HepG2 (cell line): ENCODE results near the gene CCDC57. TPM values are rescaled to one million over a fixed set of nuclear protein-coding genes. Genes with fewer than 3 reads are reported as not detected.

ENCODE experiments used
- CEBPZ ChIP-seq: IDR thresholded peaks from 2 replicates; pipeline ENCODE4 v1.6.1; 2012; ENCODE audit warnings: low read length, improper control_type of control experiment
- CREB1 ChIP-seq, 2 experiments: fragments of 450-650 bp in 1 of 2; IDR thresholded peaks; 2 replicates each; pipeline ENCODE4 v1.6.1; 2016 to 2017; ENCODE audit warnings: control low read depth in 1 of 2, mild to moderate bottlenecking in 1 of 2, missing compliant biosample characterization in 1 of 2, missing genetic modification characterization in 1 of 2
- DPF2 ChIP-seq: sonication (generic); formaldehyde crosslinking; IDR thresholded peaks from 2 replicates; pipeline ENCODE4 v1.4.0; 2020; ENCODE audit warnings: mild to moderate bottlenecking, low read depth, missing genetic modification reagents, borderline replicate concordance
- IRX3 ChIP-seq: sonication (generic); formaldehyde crosslinking; IDR thresholded peaks from 2 replicates; pipeline ENCODE4 v1.8.1; 2023; ENCODE audit warnings: mild to moderate bottlenecking, low read depth, missing genetic modification reagents, borderline replicate concordance
- MED1 ChIP-seq: sonication (generic); formaldehyde crosslinking; IDR thresholded peaks from 2 replicates; pipeline ENCODE4 v1.4.0; 2020; ENCODE audit warnings: missing genetic modification reagents
- MTA1 ChIP-seq: sonication (generic); formaldehyde crosslinking; IDR thresholded peaks from 2 replicates; pipeline ENCODE4 v1.4.0; 2020; ENCODE audit warnings: missing genetic modification reagents, mild to moderate bottlenecking, borderline replicate concordance
- RORA ChIP-seq: sonication (generic); formaldehyde crosslinking; IDR thresholded peaks from 2 replicates; pipeline ENCODE4 v1.5.0; 2020; ENCODE audit warnings: mild to moderate bottlenecking, missing genetic modification reagents, moderate library complexity
- ZBTB1 ChIP-seq: sonication (generic); formaldehyde crosslinking; IDR thresholded peaks from 2 replicates; pipeline ENCODE4 v1.4.0; 2020; ENCODE audit warnings: missing genetic modification reagents, borderline replicate concordance
- ZBTB20 ChIP-seq: sonication (generic); formaldehyde crosslinking; IDR thresholded peaks from 2 replicates; pipeline ENCODE4 v1.8.1; 2023; ENCODE audit warnings: missing genetic modification reagents, low read depth, mild to moderate bottlenecking, borderline replicate concordance
- ZNF276 ChIP-seq: sonication (generic); formaldehyde crosslinking; IDR thresholded peaks from 2 replicates; pipeline ENCODE4 v1.4.0; 2020; ENCODE audit warnings: mild to moderate bottlenecking, low read depth, missing genetic modification reagents
- ZNF530 ChIP-seq: sonication (generic); formaldehyde crosslinking; IDR thresholded peaks from 2 replicates; pipeline ENCODE4 v1.5.0; 2020; ENCODE audit warnings: low read depth, mild to moderate bottlenecking, missing genetic modification reagents
- ZNF574 ChIP-seq: sonication (generic); formaldehyde crosslinking; IDR thresholded peaks from 2 replicates; pipeline ENCODE4 v1.4.0; 2020; ENCODE audit warnings: missing genetic modification reagents
- ZNF629 ChIP-seq: sonication (generic); formaldehyde crosslinking; conservative IDR thresholded peaks from 2 replicates; pipeline ENCODE4 v1.5.0; 2020; ENCODE audit warnings: missing genetic modification reagents
- ZNF776 ChIP-seq: sonication (generic); formaldehyde crosslinking; IDR thresholded peaks from 2 replicates; pipeline ENCODE4 v1.4.0; 2020; ENCODE audit warnings: mild to moderate bottlenecking, missing genetic modification reagents
- ZNF777 ChIP-seq: sonication (generic); formaldehyde crosslinking; IDR thresholded peaks from 2 replicates; pipeline ENCODE4 v1.4.0; 2020; ENCODE audit warnings: missing genetic modification reagents
- ZSCAN21 ChIP-seq: sonication (generic); formaldehyde crosslinking; IDR thresholded peaks from 2 replicates; pipeline ENCODE4 v1.8.0; 2022; ENCODE audit warnings: mild to moderate bottlenecking, missing genetic modification reagents, moderate library complexity, borderline replicate concordance
- ZSCAN31 ChIP-seq: sonication (generic); formaldehyde crosslinking; IDR thresholded peaks from 2 replicates; pipeline ENCODE4 v1.5.0; 2020; ENCODE audit warnings: low read depth, mild to moderate bottlenecking, missing genetic modification reagents
- polyA plus RNA-seq, 8 experiments: library from polyadenylated mRNA; depleted of rRNA in 3 of 8; stranded (reverse) in 7 of 8; unstranded in 1 of 8; fragments of >200 nt; fragmentation: Illumina TruSeq in 4 of 8; extraction: Trizol in 4 of 8; gene quantifications; 2 replicates each; pipeline versions ENCODE4 v1.2.1 to v1.2.3, GENCODE V29; 2011 to 2016; ENCODE audit warnings: low read depth in 4 of 8, missing spikeins in 1 of 8, mixed read lengths in 1 of 8; ENCODE audit not compliant: insufficient read depth in 1 of 8
- total RNA-seq, 5 experiments: library from RNA; depleted of rRNA; stranded (reverse); fragments of >200 nt; fragmentation: Illumina TruSeq; extraction: Trizol; gene quantifications; 2 replicates each; pipeline ENCODE4 v1.2.3, GENCODE V29; 2016; ENCODE audit warnings: low read depth in 1 of 5
- TF ChIP-seq, protein P1 (sequence below): sonication (generic); formaldehyde crosslinking; IDR thresholded peaks from 2 replicates; pipeline ENCODE4 v1.4.0; 2020; ENCODE audit warnings: missing genetic modification reagents, mild to moderate bottlenecking, borderline replicate concordance

The CCDC57 gene
- total and polyA plus RNA-seq, 2 of the 13 experiments (the other 11 are each of a cell fraction or from before 2014, with no cell fraction given): 59.3 to 59.9 TPM

DNA sequence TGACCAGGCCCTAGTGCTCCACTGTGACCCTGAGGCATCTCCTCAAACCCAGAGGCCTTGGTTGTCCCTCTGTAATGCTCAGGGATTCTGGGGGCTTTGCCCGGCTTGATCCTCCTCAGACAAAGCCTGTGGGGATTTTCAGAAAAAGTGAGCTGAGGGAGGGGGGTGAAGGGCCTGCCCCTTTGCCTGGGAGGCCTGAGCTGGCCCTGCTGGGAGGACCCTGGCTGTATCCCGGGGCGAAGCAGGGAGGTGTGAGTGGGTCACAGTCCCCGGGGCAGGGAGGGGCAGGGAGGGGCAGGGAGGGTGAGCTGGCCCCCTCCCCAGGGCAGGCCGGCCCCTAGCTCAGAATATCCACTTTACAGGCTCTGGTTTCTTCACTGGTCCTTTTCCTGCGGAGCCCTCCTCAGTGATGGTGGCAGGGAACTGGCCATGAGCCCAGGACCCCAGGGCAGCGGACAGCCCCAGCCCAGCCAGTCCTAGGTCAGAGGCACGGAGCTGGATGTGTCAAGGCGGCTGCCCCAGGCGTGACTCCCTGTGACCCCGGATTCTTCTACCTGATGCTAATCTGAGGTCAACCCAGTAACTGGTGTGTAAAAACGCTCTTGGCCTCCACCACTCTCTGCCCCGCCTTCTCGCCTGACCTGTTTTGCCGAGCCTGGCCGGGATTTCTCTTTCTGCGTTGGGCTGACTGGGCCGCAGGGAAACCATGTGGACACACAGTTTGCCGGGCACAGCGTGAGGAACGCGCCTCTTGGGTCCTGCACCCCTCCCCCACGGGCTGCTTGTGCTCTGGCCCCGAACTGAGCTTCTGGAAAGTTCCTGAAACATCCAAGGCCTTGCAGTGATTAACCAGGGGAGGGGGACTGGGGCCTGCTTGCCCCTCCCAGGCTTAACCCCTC, 108.8 kb downstream of the CCDC57 start (continued):
- TF ChIP-seq ZNF776 (CRISPR knock-in tag) (peak; percentile 39; the same call in 1 of the 2 replicates), MTA1 (CRISPR knock-in tag) (peak; percentile 93), ZNF574 (CRISPR knock-in tag) (peak; percentile 83), ZNF629 (CRISPR knock-in tag) (peak; percentile 36; the same call in 1 of the 2 replicates), CEBPZ (no peak), ZNF777 (CRISPR knock-in tag) (peak; percentile 32; the same call in 1 of the 2 replicates), ZBTB20 (no peak; the same call in 1 of the 2 replicates), DPF2 (CRISPR knock-in tag) (no peak), ZBTB1 (no peak), MED1 (CRISPR knock-in tag) (peak; percentile 95), ZNF530 (CRISPR knock-in tag) (no peak), ZSCAN31 (CRISPR knock-in tag) (peak; percentile 93), CREB1 (IDR thresholded peaks at IDR 0.05) (0 out of 2 replicates have a peak, but pooled peaks have one; percentile 13), CREB1 (CRISPR knock-in tag; IDR thresholded peaks at IDR 0.05) (no peak), IRX3 (peak; percentile 93; the same call in 1 of the 2 replicates), ZSCAN21 (CRISPR knock-in tag) (peak; percentile 83; the same call in 1 of the 2 replicates), ZNF276 (CRISPR knock-in tag) (no peak), RORA (CRISPR knock-in tag) (no peak)
- TF ChIP-seq, protein P1, sequence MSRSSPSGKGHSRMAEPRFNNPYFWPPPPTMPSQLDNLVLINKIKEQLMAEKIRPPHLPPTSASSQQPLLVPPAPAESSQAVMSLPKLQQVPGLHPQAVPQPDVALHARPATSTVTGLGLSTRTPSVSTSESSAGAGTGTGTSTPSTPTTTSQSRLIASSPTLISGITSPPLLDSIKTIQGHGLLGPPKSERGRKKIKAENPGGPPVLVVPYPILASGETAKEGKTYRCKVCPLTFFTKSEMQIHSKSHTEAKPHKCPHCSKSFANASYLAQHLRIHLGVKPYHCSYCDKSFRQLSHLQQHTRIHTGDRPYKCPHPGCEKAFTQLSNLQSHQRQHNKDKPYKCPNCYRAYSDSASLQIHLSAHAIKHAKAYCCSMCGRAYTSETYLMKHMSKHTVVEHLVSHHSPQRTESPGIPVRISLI: peak; percentile 47; the same call in 1 of the 2 replicates
